ENCODE data around the gene SLC25A21. TPM values are rescaled to one million over a fixed set of nuclear protein-coding genes. Genes with fewer than 3 reads are reported as not detected.
A peak's percentile ranks its signal among the peaks of the same experiment; 100 is the strongest.

SLC25A21 gene
- total RNA-seq, 1 donor from 2014 or later: not detected

GRCh38 chr14:36941783-36942521 is 230.5 kb downstream of the SLC25A21 start:
- Mint-ChIP-seq H3K36me3 (ENCODE audit: low read depth) (no peaks in the 10 kb centered on the region), H3K27ac (no peak overlapping the region)

DNA sequence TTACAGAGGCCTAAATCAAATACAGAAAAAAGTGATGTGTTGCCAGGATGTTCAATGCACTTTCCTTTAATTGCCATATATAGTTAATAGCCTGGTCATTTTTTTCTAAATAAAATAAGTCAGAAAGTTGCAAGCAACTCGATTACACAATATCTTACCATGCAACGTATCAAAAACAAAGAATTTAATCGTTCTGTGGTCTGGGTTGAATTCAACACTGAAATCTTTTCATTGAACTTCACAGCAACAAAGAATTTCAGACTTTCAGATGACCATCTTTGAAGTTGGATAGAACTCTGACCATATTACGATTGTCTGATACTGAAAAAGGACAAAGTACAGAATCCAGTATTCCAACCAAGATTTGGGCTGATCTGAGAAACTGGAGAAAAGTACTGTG is 231.9 kb downstream of the SLC25A21 start:
- H3K36me3 Mint-ChIP-seq (ENCODE audit: low read depth): no peaks in the 10 kb centered on the region
- DNase-seq (ENCODE audit: low spot score): no peak
- H3K4me3 Mint-ChIP-seq (ENCODE audit: low read depth): no peak overlapping the region
- H3K27me3 Mint-ChIP-seq (ENCODE audit: low read depth): no peaks in the 10 kb centered on the region
- intact Hi-C loops (cut with micrococcal nuclease): no loop called here
- H3K9me3 Mint-ChIP-seq: no peaks in the 10 kb centered on the region
- no peak overlapping the region for H3K27ac Mint-ChIP-seq
- no peaks in the 10 kb centered on the region for H3K4me1 Mint-ChIP-seq (ENCODE audit: low read depth)

More at GRCh38 chr14:36941783-36942521, 230.5 kb downstream of the SLC25A21 start:
- peak; percentile 10 for DNase-seq (ENCODE audit: low spot score)
- no peaks in the 10 kb centered on the region for H3K27me3 Mint-ChIP-seq (ENCODE audit: low read depth)
- intact Hi-C loops (cut with micrococcal nuclease): no loop called here
- H3K4me3 Mint-ChIP-seq (ENCODE audit: low read depth): no peak overlapping the region
- no peaks in the 10 kb centered on the region for H3K4me1 Mint-ChIP-seq (ENCODE audit: low read depth)
- no peaks in the 10 kb centered on the region for H3K9me3 Mint-ChIP-seq

DNA sequence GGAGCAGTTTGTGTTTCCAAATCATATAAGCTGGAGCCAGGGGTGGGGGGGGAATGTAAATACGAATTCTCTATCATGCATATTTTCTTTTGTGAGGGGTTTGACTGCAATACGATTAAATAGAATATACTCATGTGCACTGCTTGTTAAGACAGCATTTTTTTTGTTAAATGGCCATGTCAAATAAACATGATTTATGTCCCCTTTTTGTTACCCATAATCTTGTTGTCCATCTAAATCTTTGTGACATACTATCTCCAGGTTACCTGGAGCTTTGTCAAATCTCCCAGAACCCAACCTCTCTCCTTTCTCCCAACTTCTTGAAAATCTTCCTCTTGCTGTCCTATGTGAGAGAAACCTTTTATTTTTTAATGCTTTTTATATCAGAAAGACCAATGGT is 233.1 kb downstream of the SLC25A21 start:
- Mint-ChIP-seq H3K27me3 (ENCODE audit: low read depth) (no peaks in the 10 kb centered on the region), H3K4me1 (ENCODE audit: low read depth) (no peaks in the 10 kb centered on the region), H3K36me3 (ENCODE audit: low read depth) (no peaks in the 10 kb centered on the region), H3K27ac (no peak overlapping the region), H3K9me3 (no peaks in the 10 kb centered on the region), H3K4me3 (ENCODE audit: low read depth) (no peak overlapping the region)
- intact Hi-C loops (cut with micrococcal nuclease): no loop called here
- no peak for DNase-seq (ENCODE audit: low spot score)

GRCh38 chr14:36938678-36939077 is 233.7 kb downstream of the SLC25A21 start:
- DNase-seq (ENCODE audit: low spot score): no peak
- intact Hi-C loops (cut with micrococcal nuclease): no loop called here
- no peak overlapping the region for H3K27ac Mint-ChIP-seq
- H3K27me3 Mint-ChIP-seq (ENCODE audit: low read depth): no peaks in the 10 kb centered on the region
- H3K4me3 Mint-ChIP-seq (ENCODE audit: low read depth): no peak overlapping the region
- H3K9me3 Mint-ChIP-seq: no peaks in the 10 kb centered on the region
- no peaks in the 10 kb centered on the region for H3K36me3 Mint-ChIP-seq (ENCODE audit: low read depth)
- H3K4me1 Mint-ChIP-seq (ENCODE audit: low read depth): no peaks in the 10 kb centered on the region

DNA sequence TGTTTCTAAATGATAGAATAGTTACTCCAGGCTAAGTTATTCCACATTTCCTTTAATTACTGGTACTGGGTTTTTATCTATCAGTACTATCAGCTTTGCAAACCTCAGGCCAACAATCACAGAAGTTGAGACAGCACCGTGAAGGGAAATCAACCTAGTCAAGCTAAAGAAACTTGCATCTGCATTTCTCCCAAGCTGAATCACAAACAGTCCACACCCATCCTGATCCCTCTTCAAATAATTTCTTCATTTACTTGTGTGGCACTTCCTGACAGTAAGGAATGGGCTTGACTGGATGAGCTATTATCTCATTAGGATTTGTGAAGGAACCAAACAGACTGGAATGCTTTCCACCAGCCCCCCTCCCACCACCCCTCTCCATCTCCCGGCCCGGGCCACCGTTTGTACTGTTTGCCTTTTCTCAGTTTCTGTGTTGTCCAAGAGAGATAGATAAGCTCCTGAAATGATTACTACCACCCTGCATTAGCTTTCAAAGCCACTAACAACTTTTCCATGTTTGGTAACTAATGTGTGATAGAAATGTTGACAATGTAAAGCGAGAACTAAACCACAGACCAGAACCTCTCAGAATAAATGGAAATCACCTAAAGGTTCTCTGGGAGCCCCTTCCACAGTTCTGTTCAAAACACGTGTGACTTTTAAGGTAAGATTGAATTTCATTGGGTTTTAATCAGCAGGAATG is 236.3 kb downstream of the SLC25A21 start:
- Mint-ChIP-seq H3K36me3 (ENCODE audit: low read depth) (no peaks in the 10 kb centered on the region), H3K4me1 (ENCODE audit: low read depth) (no peaks in the 10 kb centered on the region), H3K27me3 (ENCODE audit: low read depth) (no peaks in the 10 kb centered on the region), H3K27ac (no peak overlapping the region), H3K9me3 (no peaks in the 10 kb centered on the region), H3K4me3 (ENCODE audit: low read depth) (no peak overlapping the region)
- intact Hi-C loops (cut with micrococcal nuclease): no loop called here
- no peak for DNase-seq (ENCODE audit: low spot score)

GRCh38 chr14:36934304-36934703 is 238.1 kb downstream of the SLC25A21 start:
- no peaks in the 10 kb centered on the region for H3K4me1 Mint-ChIP-seq (ENCODE audit: low read depth)
- no peaks in the 10 kb centered on the region for H3K9me3 Mint-ChIP-seq
- intact Hi-C loops (cut with micrococcal nuclease): no loop called here
- no peak overlapping the region for H3K4me3 Mint-ChIP-seq (ENCODE audit: low read depth)
- H3K27me3 Mint-ChIP-seq (ENCODE audit: low read depth): no peaks in the 10 kb centered on the region
- no peak overlapping the region for H3K27ac Mint-ChIP-seq
- DNase-seq (ENCODE audit: low spot score): no peak
- H3K36me3 Mint-ChIP-seq (ENCODE audit: low read depth): no peaks in the 10 kb centered on the region

GRCh38 chr14:36931791-36932190 is 240.6 kb downstream of the SLC25A21 start:
- intact Hi-C loops (cut with micrococcal nuclease): no loop called here
- Mint-ChIP-seq H3K27me3 (ENCODE audit: low read depth) (no peaks in the 10 kb centered on the region), H3K27ac (no peak overlapping the region), H3K36me3 (ENCODE audit: low read depth) (no peaks in the 10 kb centered on the region), H3K4me3 (ENCODE audit: low read depth) (no peak overlapping the region), H3K4me1 (ENCODE audit: low read depth) (no peaks in the 10 kb centered on the region), H3K9me3 (no peaks in the 10 kb centered on the region)
- no peak for DNase-seq (ENCODE audit: low spot score)

DNA sequence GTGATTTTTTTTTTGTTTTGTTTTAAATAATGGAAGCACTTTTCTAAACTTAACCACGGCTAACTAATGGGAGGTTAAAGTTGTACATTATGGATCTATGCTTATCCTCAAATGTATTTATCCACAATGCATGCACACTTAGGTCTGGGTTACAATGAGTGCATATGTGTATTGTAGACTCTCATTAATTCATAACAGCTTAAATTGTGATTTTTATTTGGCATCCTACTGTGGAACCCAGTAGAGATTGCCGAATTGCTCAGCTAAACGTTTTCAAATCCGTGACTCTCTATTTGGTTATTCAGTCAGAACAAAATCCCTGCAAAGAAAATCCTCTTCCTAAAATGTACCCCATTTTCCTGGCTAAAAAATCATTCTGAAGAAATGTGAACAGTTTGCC is 244.0 kb downstream of the SLC25A21 start:
- Mint-ChIP-seq H3K4me3 (ENCODE audit: low read depth) (no peak overlapping the region), H3K9me3 (no peaks in the 10 kb centered on the region), H3K36me3 (ENCODE audit: low read depth) (no peaks in the 10 kb centered on the region), H3K27ac (no peak overlapping the region), H3K27me3 (ENCODE audit: low read depth) (no peaks in the 10 kb centered on the region), H3K4me1 (ENCODE audit: low read depth) (no peaks in the 10 kb centered on the region)
- no peak for DNase-seq (ENCODE audit: low spot score)
- intact Hi-C loops (cut with micrococcal nuclease): no loop called here

- H3K27ac Mint-ChIP-seq: no peak overlapping the region
- H3K27me3 Mint-ChIP-seq (ENCODE audit: low read depth): no peaks in the 10 kb centered on the region
- DNase-seq (ENCODE audit: low spot score): no peak
- intact Hi-C loops (cut with micrococcal nuclease): no loop called here
- H3K4me1 Mint-ChIP-seq (ENCODE audit: low read depth): no peaks in the 10 kb centered on the region
- H3K9me3 Mint-ChIP-seq: no peaks in the 10 kb centered on the region
- H3K4me3 Mint-ChIP-seq (ENCODE audit: low read depth): no peak overlapping the region
- no peaks in the 10 kb centered on the region for H3K36me3 Mint-ChIP-seq (ENCODE audit: low read depth)
These were observed 247.3 kb downstream of the SLC25A21 start for GRCh38 chr14:36925094-36925493.

GRCh38 chr14:36916668-36917067 is 255.7 kb downstream of the SLC25A21 start:
- no peak for DNase-seq (ENCODE audit: low spot score)
- intact Hi-C loops (cut with micrococcal nuclease): no loop called here

DNA sequence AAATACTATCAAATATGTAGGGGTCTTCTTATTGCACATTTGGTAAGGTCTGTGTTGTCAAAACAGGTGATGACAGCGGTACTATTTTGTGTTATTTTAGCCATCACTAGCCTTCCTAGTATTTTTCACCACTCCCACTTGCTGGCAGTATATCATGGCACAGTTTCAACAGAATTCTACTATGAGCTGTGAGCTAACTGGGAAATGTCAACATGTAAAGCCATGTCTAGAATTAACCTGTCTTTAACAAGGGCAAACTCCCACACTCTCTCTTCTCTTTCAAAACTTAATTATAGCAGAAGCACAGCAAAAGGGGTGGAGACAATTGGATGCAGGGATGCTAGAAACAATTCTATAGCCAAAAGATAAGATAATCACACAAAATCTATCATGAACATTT is 257.3 kb downstream of the SLC25A21 start:
- H3K4me3 Mint-ChIP-seq (ENCODE audit: low read depth): no peak overlapping the region
- no peak for DNase-seq (ENCODE audit: low spot score)
- no peaks in the 10 kb centered on the region for H3K27me3 Mint-ChIP-seq (ENCODE audit: low read depth)
- no peaks in the 10 kb centered on the region for H3K36me3 Mint-ChIP-seq (ENCODE audit: low read depth)
- intact Hi-C loops (cut with micrococcal nuclease): no loop called here
- H3K9me3 Mint-ChIP-seq: no peaks in the 10 kb centered on the region
- H3K27ac Mint-ChIP-seq: no peak overlapping the region
- no peaks in the 10 kb centered on the region for H3K4me1 Mint-ChIP-seq (ENCODE audit: low read depth)

More at GRCh38 chr14:36916668-36917067, 255.7 kb downstream of the SLC25A21 start:
- H3K9me3 Mint-ChIP-seq: no peaks in the 10 kb centered on the region
- no peaks in the 10 kb centered on the region for H3K4me1 Mint-ChIP-seq (ENCODE audit: low read depth)
- no peak overlapping the region for H3K4me3 Mint-ChIP-seq (ENCODE audit: low read depth)
- no peak overlapping the region for H3K27ac Mint-ChIP-seq
- H3K27me3 Mint-ChIP-seq (ENCODE audit: low read depth): no peaks in the 10 kb centered on the region
- no peaks in the 10 kb centered on the region for H3K36me3 Mint-ChIP-seq (ENCODE audit: low read depth)

- intact Hi-C loops (cut with micrococcal nuclease): no loop called here
- H3K27ac Mint-ChIP-seq: no peak overlapping the region
- no peak for DNase-seq (ENCODE audit: low spot score)
- no peaks in the 10 kb centered on the region for H3K4me1 Mint-ChIP-seq (ENCODE audit: low read depth)
- no peak overlapping the region for H3K4me3 Mint-ChIP-seq (ENCODE audit: low read depth)
- H3K9me3 Mint-ChIP-seq: no peaks in the 10 kb centered on the region
- H3K27me3 Mint-ChIP-seq (ENCODE audit: low read depth): no peaks in the 10 kb centered on the region
- no peaks in the 10 kb centered on the region for H3K36me3 Mint-ChIP-seq (ENCODE audit: low read depth)
These were observed 261.8 kb downstream of the SLC25A21 start for GRCh38 chr14:36910578-36910977.

DNA sequence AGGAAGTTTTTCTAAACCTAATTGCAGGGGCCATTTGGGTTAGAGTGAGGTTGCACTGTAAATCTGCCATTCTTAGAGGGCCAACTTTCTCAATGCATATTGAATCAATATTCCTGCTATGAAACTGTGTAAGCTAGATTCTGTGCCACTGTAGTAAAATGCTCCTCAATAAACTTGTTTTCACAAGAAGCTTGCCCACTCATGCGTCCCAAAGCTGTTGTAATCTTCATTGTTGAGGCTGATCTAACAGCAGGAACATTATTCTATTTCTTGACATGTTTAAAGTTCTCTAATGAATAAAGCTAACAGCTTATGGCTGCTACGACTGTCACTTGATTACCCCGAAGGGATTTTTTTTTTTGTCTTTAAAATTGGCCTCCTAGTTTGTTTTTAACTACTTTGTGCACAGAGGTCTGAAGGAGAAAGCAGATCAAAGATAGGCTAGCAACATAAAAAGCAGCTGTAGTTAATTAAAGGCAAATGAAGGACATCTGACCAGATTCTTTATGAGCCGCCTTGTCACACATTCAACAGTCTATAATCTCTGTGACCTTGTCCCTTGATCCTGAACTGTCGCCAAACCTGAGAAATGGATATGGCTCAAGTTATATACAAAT is 267.0 kb downstream of the SLC25A21 start:
- Mint-ChIP-seq H3K27ac (no peak overlapping the region), H3K4me1 (ENCODE audit: low read depth) (no peaks in the 10 kb centered on the region), H3K36me3 (ENCODE audit: low read depth) (no peaks in the 10 kb centered on the region), H3K27me3 (ENCODE audit: low read depth) (no peaks in the 10 kb centered on the region), H3K9me3 (peaks cover 5% of the 10 kb centered on the region), H3K4me3 (ENCODE audit: low read depth) (no peak overlapping the region)
- intact Hi-C loops (cut with micrococcal nuclease): no loop called here
- DNase-seq (ENCODE audit: low spot score): no peak
